ENCODE measurements around the gene ZDHHC11.
"Not testable (repeated sequence)": the region's sequence is repeated elsewhere in the genome, so short reads cannot be mapped to it uniquely, and the experiment has no call there.

The ZDHHC11 gene

GRCh38 chr5:849651-850301, 1.0 kb downstream of the ZDHHC11 start:
- intact Hi-C loops (cut with DNase I): no loop called here
- peak in 36 of 42 donors; percentile 11 to 80 (median 42) for DNase-seq

DNA sequence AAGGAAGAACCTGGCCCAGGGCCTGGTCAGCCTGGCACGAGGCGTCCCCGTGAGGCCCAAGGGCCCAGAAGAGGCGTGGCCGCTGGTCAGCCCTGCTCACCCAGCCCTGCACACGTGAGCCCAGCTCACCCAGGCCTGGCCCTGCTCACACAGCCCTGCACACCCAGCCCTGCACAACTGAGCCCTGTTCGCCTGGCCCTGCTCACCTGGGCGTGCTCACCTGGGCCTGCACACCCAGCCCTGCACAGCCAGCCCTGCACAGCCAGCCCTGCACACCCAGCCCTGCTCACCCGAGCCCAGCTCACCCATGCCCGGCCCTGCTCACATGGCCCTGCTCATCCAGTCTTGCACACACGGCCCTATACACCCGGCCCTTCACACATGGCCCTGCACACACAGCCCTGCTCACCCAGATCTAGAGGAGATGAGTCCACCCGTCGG, 2.1 kb downstream of the ZDHHC11 start:
- intact Hi-C loops (cut with DNase I): no loop called here
- peak in 6 of 42 donors; percentile 4 to 37 (median 18) for DNase-seq

DNA sequence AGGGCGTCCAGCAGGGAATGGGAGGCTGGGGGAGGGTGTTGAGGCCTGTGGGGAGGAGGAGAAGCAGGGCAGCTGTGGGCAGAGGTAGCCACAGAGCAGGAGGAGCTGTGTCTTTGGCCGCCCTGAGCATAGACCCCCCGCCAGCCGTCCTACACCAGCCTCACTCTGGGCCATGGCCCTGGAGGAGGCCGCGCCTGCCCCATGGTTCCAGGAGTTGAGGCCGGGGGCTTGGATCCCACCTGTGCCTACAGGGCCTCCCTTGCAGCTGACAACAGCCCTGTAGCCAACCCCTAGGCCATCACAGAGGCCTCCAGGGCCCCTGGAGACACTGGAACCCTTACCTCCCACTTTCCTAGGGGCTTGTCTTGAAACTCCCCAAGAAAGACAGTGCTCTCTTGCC, 3.0 kb downstream of the ZDHHC11 start:
- peak in 2 of 42 donors; percentile 6 to 12 for DNase-seq
- intact Hi-C loops (cut with DNase I): not testable (repeated sequence)

DNA sequence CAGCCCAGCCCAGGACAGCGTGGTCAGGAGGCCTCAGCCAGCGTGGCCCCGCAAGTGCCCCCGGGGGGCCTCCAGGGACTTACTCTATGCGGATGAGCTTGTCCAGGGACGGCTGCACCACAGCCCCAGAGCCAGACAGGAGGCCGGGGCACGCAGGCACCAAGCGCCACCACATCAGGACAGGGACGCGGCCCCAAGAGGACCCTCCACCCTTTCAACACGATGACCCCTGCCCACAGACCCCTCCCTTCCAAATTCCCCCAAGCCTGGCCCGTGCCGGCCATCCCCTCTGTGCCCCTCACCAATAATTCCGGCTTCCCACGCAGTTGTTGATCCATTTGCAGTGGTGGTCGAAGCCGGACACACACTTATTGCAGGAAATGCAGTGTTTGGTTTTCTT, 3.6 kb downstream of the ZDHHC11 start:
- peak in 3 of 42 donors; percentile 4 to 23 (median 16) for DNase-seq
- intact Hi-C loops (cut with DNase I): not testable (repeated sequence)

- intact Hi-C loops (cut with DNase I): not testable (repeated sequence)
- peak in 5 of 42 donors; percentile 5 to 32 (median 30) for DNase-seq
These were observed 4.1 kb downstream of the ZDHHC11 start for GRCh38 chr5:846602-847091.

DNA sequence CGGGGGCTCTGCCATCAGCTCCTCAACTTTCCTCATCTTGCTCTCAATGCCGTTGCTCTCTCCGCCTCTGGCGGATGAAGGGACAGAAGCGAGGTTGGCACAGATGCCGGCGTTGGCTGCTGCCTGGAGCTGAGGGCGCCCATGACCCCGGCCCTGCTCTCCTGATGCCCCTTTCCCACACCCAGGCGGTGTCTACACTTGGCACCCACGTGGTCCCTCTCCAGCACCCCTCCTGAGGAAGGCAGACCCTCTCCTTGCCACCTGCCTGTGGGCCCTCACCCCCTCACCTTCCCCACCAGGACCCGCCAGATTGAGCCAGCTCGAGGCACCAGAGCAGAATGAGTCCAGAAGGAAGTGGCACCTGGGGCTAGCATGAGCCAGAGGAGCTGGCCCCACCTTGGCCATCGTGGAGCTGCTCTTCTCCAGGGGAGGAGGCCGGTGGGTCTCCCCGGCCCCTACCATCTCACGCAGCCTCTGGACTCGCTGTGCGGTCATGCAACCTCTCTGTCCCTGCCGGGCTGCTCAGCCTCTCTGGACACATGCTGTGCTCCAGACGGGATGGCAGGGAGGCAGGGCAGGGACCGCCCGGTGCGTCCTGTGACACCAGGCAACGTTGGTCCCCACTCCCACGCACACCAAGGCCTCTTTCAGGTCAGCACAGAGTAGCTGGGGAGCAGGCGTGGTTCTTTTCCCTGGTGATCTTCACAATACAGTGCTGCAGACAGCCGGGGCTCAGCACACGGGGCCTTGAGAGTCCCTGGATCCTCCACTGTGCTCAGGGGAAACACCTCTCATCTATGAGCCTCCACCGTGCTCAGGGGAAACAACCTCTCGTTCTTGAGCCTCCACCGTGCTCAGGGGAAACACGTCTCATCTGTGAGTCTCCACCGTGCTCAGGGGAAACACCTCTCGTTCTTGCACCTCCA, 4.8 kb downstream of the ZDHHC11 start:
- peak in 2 of 42 donors; percentile 7 to 14 for DNase-seq

DNA sequence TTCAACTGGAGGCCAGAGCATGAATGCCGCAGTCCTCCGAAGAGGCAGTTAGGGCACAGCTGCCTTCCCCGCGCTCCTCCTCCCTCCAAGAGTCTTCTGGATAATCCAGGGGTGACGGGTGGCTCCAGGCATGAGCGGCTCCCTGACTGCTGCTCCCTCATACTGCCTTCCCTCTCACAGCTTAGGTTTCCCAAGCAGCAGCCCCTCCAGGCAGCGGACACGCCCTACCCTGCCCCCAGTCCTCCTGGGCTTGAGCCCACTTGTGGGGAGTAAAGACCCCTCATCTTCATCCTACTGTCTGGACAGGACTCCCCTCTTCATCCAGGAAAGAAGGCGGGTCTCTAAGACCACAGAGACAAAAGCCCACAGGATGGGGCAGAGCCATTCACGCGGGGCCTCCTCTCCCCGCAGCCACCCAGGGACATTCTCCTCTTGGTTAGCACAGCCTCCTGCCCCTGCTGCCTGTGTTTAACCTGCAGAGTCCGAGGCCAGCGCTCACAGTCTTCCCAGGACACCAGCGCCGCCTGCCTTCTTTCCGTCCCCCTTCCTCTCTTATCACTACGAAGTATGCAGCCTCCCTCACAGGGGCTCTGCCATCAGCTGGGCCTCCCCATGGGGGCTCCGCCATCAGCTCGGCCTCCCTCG, 5.6 kb downstream of the ZDHHC11 start:
- peak in 6 of 42 donors; percentile 6 to 32 (median 22) for DNase-seq
- intact Hi-C loops (cut with DNase I): not testable (repeated sequence)

More for the DNA sequence above, 4.8 kb downstream of the ZDHHC11 start:
- intact Hi-C loops (cut with DNase I): not testable (repeated sequence)

- peak in 7 of 42 donors; percentile 5 to 41 (median 14) for DNase-seq
- intact Hi-C loops (cut with DNase I): not testable (repeated sequence)
These were observed 6.4 kb downstream of the ZDHHC11 start for GRCh38 chr5:844426-844825.

DNA sequence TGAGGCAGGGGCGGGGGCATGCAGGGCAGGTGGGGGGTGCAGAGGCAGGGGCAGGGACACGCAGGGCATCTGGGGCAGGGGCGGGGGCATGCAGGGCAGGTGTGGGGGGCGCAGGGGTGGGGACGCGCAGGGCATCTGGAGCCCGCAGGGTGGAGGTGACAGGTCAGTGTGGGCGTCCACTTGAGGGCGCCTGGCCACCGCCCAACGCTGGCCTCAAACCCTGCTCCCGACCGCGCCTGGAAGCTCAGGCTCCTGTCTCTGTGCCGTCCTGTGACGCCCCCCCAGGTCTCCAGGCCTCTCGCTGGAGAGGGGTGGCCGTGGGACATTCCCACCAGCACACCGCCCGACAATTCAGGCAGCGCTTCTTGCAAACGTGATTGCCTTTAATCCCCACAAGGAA, 6.9 kb downstream of the ZDHHC11 start:
- intact Hi-C loops (cut with DNase I): not testable (repeated sequence)

DNA sequence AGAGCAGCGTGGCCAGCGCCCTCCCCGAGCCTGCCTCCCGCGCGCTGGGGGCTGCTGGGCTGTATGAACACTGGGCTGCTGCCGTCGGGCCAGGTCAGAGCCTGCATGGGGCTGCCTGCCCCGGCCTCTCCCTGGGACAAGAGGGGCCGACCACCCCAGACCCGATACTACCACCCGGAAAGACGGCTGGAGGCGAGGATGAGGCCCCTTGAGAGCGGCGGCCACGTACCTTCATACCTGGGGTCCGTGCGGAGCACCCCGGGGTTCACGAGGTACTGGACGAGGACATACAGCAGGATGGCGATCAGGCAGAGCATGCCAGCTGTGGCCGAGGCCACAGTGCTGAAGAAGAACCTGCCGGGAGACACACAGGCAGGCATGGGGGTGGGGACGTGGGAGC, 7.4 kb downstream of the ZDHHC11 start:
- intact Hi-C loops (cut with DNase I): not testable (repeated sequence)
- peak in 5 of 42 donors; percentile 6 to 23 (median 16) for DNase-seq

More for the DNA sequence above, 6.9 kb downstream of the ZDHHC11 start:
- DNase-seq: peak in 6 of 42 donors; percentile 4 to 42 (median 23)

GRCh38 chr5:842402-843221, 8.2 kb downstream of the ZDHHC11 start:
- DNase-seq: peak in 9 of 42 donors; percentile 1 to 36 (median 7)

DNA sequence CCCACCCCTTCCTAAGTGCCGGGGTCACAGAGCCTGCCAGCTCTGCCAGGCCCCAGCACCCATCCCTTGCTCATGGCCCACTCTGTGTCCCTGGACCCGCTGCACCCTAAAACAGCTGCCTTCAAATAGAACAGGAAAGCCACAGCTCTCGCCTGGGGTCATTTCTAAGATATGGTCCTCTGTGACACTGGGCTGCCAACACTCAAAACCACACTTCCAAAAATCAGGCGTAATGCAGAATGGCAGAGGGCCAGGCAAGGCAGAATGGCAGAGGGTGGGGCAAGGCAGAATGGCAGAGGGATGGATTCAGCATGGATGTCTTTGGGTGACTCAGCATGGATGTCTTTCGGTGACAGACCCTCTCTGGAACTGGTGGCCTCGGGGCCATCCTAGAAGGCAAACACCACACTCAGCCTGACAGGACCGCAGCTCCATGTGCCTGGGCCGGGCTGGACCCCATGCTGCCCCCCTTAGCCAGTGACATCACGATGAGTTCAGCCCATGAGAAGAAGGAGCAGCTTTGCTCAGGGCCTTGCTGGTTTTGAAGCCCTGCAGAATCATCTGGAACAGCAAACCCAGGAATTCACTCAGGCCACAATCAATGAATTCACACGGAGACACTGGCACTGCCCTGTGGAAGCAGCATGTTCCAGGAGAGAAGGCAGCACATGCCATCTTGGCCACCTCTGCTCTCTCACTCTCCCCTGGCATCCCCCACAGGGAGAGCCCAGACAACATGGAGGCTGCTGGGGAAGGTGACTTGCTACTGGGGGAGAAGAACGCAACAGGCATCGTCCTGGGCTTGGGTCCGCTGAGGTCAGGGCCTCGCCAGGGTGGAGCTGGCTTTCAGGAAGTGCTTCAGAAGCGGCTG, 9.0 kb downstream of the ZDHHC11 start:
- intact Hi-C loops (cut with DNase I): not testable (repeated sequence)

More at GRCh38 chr5:842402-843221, 8.2 kb downstream of the ZDHHC11 start:
- intact Hi-C loops (cut with DNase I): not testable (repeated sequence)

GRCh38 chr5:840974-841435, 9.8 kb downstream of the ZDHHC11 start:
- intact Hi-C loops (cut with DNase I): not testable (repeated sequence)
- peak in 5 of 42 donors; percentile 2 to 10 (median 7) for DNase-seq

More for the DNA sequence above, 9.0 kb downstream of the ZDHHC11 start:
- DNase-seq: peak in 9 of 42 donors; percentile 5 to 36 (median 17)

- peak in 6 of 42 donors; percentile 6 to 41 (median 17) for DNase-seq
- intact Hi-C loops (cut with DNase I): not testable (repeated sequence)
These were observed 10.4 kb downstream of the ZDHHC11 start for GRCh38 chr5:840118-840973.

- peak in 4 of 42 donors; percentile 29 to 46 (median 36) for DNase-seq
- intact Hi-C loops (cut with DNase I): not testable (repeated sequence)
These were observed 12.3 kb downstream of the ZDHHC11 start for GRCh38 chr5:838431-838851.

DNA sequence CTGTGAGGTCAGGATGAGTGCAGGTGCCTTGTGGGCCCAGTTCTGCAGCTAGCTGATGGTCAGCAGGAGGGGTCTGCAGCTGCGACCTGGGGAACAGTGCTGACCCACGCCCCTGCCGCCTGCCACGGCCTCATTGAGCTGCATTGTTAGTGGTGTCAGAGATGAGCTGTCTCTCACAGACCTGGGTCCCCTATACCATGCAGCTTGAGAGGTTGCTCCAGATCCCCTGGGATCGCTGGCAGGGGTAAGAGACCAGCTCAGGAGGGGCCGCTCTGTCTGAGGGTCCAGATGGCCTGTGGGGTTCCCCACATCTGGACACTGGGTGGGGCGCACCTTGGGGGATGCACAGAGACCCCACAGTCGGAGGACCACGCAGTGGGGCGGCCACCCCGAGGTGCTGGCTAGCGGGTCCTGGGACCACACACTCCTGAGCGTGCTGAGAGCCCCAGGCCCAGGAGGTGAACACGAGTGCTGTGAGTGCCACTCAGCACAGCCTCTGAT, 13.1 kb downstream of the ZDHHC11 start:
- peak in 3 of 42 donors; percentile 16 to 33 (median 25) for DNase-seq
- intact Hi-C loops (cut with DNase I): not testable (repeated sequence)
